GM12873 (cell line): ENCODE data around the gene MTFR2.

Experiments used
- TF ChIP-seq, protein P1 (sequence below): IDR thresholded peaks from 2 replicates; pipeline ENCODE4 v1.5.1; 2012; ENCODE audit warnings: low read depth, mild to moderate bottlenecking, moderate library complexity, low read length, control low read depth; ENCODE audit not compliant: insufficient read depth; ENCODE audit errors: missing control alignments

MTFR2 gene

DNA sequence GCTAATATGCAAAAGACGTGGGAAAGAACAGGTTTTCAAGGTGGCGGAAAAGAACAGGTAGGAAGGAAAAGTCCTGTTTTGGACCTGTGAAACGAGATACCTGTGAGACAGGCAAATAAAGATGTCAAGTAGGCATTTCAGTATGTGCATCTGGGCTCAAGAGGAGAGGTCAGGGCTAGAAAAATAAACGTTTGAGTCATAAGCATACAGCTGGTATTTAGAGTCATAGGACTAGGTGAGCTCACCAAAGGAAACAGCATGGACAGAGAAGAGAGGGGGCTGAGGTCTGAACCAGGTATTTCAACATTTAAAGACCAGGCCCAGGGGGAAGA lies 14.9 kb downstream of the MTFR2 start:
- TF ChIP-seq, protein P1, sequence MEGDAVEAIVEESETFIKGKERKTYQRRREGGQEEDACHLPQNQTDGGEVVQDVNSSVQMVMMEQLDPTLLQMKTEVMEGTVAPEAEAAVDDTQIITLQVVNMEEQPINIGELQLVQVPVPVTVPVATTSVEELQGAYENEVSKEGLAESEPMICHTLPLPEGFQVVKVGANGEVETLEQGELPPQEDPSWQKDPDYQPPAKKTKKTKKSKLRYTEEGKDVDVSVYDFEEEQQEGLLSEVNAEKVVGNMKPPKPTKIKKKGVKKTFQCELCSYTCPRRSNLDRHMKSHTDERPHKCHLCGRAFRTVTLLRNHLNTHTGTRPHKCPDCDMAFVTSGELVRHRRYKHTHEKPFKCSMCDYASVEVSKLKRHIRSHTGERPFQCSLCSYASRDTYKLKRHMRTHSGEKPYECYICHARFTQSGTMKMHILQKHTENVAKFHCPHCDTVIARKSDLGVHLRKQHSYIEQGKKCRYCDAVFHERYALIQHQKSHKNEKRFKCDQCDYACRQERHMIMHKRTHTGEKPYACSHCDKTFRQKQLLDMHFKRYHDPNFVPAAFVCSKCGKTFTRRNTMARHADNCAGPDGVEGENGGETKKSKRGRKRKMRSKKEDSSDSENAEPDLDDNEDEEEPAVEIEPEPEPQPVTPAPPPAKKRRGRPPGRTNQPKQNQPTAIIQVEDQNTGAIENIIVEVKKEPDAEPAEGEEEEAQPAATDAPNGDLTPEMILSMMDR = no peak

DNA sequence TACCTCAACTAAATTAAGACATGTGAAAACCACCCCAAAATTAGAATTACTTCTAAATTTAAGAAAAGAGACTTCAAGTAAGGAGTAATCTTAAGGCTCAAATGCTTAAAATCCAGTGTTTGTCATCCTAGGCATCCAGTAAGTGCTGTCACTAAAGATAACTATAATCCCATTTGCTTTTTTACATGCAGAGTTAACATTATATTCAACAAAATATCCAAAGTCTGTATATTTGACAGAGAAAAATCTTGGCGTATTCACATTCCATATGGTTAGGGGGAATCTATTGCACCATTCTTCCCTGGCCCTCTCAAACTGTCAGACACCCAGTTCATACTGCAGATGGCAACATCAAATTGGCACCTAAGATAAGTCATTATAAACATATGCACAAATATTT lies 17.4 kb downstream of the MTFR2 start:
- TF ChIP-seq, protein P1 = no peak

DNA sequence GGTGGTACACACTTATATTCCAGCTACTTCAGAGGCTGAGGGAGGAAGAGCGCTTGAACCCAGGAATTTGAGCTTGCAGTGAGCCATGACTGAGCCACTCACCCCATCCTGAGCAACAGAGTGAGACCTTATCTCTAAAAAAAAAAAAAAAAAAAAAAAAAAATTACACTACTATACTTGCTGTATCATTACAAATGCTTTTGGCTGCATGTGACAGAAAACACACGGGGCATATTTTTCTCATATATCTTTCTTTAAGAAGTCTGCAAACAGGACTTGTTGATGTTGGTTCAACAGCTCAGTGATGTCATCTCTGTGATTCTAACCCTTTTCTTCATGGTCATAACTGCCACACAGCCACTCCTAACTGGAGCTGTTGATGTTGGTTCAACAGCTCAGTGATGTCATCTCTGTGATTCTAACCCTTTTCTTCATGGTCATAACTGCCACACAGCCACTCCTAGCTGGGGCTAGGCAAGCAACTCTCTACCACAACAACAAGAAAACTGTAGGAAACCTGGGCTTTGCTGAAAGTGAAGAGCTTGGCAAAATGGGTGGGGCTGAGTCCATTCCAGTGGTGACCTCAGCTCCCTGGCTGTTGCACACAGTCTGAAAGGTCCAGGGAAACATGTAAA lies 19.8 kb downstream of the MTFR2 start:
- TF ChIP-seq, protein P1 = no peak

DNA sequence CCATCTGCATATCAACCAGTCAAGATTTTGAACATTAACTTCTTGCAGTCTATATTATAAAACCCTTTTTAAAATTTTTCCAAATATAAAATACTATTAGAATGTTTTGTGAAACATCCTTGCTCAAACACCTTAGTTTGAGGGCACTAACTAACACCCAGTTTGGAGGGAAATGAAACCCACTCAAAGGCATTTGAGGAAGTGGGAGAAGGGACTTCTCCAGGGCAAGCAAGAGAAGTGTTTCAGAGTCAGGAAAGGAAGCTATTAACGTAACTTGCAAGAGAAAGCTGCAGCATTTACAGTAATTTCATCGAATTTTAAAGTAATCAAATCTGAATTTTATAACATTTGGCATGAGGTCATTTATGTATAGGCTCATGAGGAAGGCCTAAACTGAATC lies 21.3 kb downstream of the MTFR2 start:
- TF ChIP-seq, protein P1 = no peak

DNA sequence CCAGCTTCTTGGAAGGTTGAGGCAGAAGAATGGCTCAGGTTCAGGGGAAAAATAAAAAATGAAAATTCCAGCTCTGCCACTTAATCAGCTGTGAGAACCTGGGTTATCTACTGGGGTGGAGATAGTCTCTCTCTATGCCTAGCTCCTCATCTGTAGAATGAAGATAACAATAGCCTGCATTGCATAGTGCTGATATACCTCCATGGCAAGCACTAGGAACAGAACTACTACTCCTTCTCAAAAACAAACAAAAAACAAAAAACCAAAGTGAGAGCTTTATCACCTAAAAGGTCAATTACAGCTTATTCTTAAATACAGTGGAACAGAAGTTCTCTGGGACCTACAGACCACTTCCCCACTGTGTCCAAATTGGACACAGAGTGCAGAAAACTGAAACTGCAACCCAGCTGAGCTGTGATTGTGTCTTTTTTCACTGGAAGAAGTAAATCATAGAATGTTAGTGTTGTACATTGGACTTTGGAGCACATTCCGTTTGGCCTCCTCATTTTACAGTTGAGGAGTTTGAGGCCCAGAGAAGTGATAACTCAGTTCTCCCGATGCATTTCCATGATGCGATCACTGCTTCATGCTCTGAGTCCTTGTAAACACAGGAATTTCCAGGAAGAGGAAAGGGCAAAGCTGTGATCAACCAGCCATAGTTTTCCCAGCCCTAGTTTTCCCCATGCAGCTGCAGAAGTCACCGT lies 23.3 kb downstream of the MTFR2 start:
- TF ChIP-seq, protein P1 = no peak

DNA sequence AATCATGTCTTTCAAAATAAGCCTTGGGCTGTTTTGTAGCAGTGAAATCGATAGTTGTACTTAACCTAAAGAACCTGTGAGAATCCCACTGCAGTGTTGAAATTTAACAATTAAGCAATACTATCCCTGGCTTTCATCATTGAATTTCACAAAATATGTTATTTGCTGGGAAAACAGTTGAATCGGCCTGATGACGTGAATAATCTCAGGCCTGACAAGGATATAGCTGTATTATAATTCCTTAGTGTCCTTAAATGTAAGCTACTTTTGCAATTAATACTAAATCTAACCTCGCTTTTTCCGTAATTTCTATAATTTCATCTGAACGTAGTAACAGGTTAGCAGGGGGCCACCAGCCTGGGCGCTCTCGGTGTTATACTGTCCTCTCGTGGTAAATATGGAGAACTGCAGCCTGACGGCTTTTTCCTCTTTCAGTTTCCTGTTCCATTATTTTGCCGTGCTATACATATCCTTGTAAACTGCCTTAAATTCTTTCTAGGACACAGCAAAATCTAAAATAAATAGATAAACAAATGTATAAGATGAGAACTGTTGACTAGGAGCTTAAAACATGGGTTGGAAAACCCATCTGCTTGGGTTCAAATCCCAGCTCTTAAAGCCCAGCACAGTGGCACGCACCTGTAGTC lies 24.0 kb downstream of the MTFR2 start:
- TF ChIP-seq, protein P1 = peak; percentile 98

DNA sequence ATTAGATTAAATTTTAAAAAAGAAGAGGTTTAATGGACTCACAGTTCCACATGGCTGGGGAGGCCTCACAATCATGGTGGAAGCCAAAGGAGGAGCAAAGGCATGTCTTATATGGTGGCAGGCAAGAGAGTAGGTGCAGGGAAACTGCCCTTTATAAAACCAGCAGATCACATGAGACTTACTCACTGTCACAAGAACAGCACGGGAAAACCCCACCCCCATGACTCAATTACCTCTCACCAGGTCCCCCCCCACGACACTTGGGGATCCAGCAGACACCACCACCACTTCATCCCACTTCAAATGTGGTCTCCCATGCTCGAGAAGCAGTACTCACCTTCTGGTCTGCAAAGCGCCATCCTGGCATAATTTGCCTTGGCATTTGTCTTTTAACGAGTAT lies 24.6 kb downstream of the MTFR2 start:
- TF ChIP-seq, protein P1 = no peak
